Psoas muscle (tissue), 8 donors: ENCODE measurements around the gene CAB39L. TPM values are rescaled to one million over a fixed set of nuclear protein-coding genes. Genes with fewer than 3 reads are reported as not detected.

Experiments
- ATAC-seq, 4 donors: fragments of 200-7000 bp; cut with Tn5 transposase; one replicate each; pipeline ENCODE4 v1.9.1; 2020; ENCODE audit warnings: moderate library complexity in 3 of 4, mild to moderate bottlenecking in 2 of 4
- DNase-seq, 2 donors: peaks; one replicate each; pipeline ENCODE4 v3.0.0-alpha.2; 2020
- H3K27ac ChIP-seq: fragments of 200-600 bp; one replicate; pipeline ENCODE4 v1.8.0; 2022
- H3K27me3 ChIP-seq, 3 donors: fragments of 200-600 bp in 1 of 3; one replicate each; pipeline versions ENCODE4 v1.6.1 to v1.8.0; 2013 to 2022; ENCODE audit warnings: low read length in 2 of 3, mild to moderate bottlenecking in 2 of 3, moderate library complexity in 1 of 3; ENCODE audit not compliant: insufficient read depth in 3 of 3
- H3K36me3 ChIP-seq, 2 donors: fragments of 200-600 bp in 1 of 2; one replicate each; pipeline versions ENCODE4 v1.6.1 to v1.8.0; 2013 to 2022; ENCODE audit warnings: low read depth in 1 of 2, mild to moderate bottlenecking in 1 of 2, moderate library complexity in 1 of 2; ENCODE audit not compliant: insufficient read depth in 1 of 2
- H3K4me1 ChIP-seq: fragments of 200-600 bp; one replicate; pipeline ENCODE4 v1.8.0; 2022
- H3K4me3 ChIP-seq: fragments of 200-600 bp; one replicate; pipeline ENCODE4 v1.8.0; 2022; ENCODE audit warnings: mild to moderate bottlenecking
- H3K9me3 ChIP-seq: fragments of 200-600 bp; one replicate; pipeline ENCODE4 v1.8.0; 2022
- CTCF ChIP-seq: fragments of 200-600 bp; IDR thresholded peaks from one replicate; pipeline ENCODE4 v1.8.0; 2022; ENCODE audit warnings: antibody characterized with exemption
- WGBS, 3 donors: extraction: QIAGEN DNeasy Blood & Tissue Kit; methylation state at CpG; one replicate each; pipeline versions ENCODE4 v1.1.6 to v1.1.7; 2013; 5-methylcytosine and 5-hydroxymethylcytosine counted together
- intact Hi-C, 2 donors: fragments of 100-400 bp; cut with DNase I; formaldehyde crosslinking; loops; one replicate each; pipeline versions ENCODE4 v1.11.0 to v1.14.2; 2022
- polyA plus RNA-seq, 3 donors: library from polyadenylated mRNA; stranded (reverse); fragments of 200-250 nt; gene quantifications; one replicate each; pipeline ENCODE4 v1.2.3, GENCODE V29; 2013
- total RNA-seq, 4 donors: library from RNA; stranded (reverse); fragmentation: NEBNext Ultra II Directional in 2 of 4; extraction: Animal tissue kit (Norgen Biotek cat#: 25700) in 2 of 4; gene quantifications; one replicate each; pipeline versions ENCODE4 v1.2.1 to v1.2.4, GENCODE V29; 2021 to 2023
- donor health status: healthy with polysubstance abuse.
- donor health status: DM: no; HTN: no; CAD: no; lungs with moderate emphysema.
- donor health status: Bipolar disorder and iron deficiency.
- donor health status: healthy.
- donor health status: DM: yes; HTN: yes; CAD: no.
- donor health status: DM: no; HTN: no; CAD: no.
- donor health status: DM: no; HTN: no; CAD: no.
- donor health status: DM: yes; HTN: yes; CAD: no.

Gene CAB39L
- total and polyA plus RNA-seq, 7 donors = 1.5 to 13.3 (median 3.0) TPM

- Histone ChIP-seq H3K9me3 (no peaks in the 10 kb centered on the region), H3K27me3 (no peaks in the 10 kb centered on the region), H3K27ac (no peak overlapping the region), H3K36me3 (no peaks in the 10 kb centered on the region), H3K4me3 (no peak overlapping the region), H3K4me1 (no peaks in the 10 kb centered on the region)
- DNase-seq (no peak), ATAC-seq (no peak)
- TF ChIP-seq CTCF = no peak
- intact Hi-C loops = no loop called here
Observed at GRCh38 chr13:49341941-49342340, 101.9 kb downstream of the CAB39L start.

- no peaks in the 10 kb centered on the region for H3K36me3 ChIP-seq
- WGBS, 3 donors = 92 to 97% (median 95%) methylated on average over 3 of the region's 3 CpGs
Observed at GRCh38 chr13:49341517-49341916, 102.3 kb downstream of the CAB39L start.

GRCh38 chr13:49340161-49340560, 103.7 kb downstream of the CAB39L start:
- H3K36me3 ChIP-seq = no peaks in the 10 kb centered on the region
- no peak for ATAC-seq

More at GRCh38 chr13:49341517-49341916, 102.3 kb downstream of the CAB39L start:
- H3K27me3 ChIP-seq = no peaks in the 10 kb centered on the region
- TF ChIP-seq CTCF = no peak
- no peaks in the 10 kb centered on the region for H3K4me1 ChIP-seq
- H3K4me3 ChIP-seq = no peak overlapping the region
- no peaks in the 10 kb centered on the region for H3K9me3 ChIP-seq
- ATAC-seq (no peak), DNase-seq (no peak)
- no peak overlapping the region for H3K27ac ChIP-seq
- intact Hi-C loops = no loop called here

GRCh38 chr13:49336655-49337054, 107.2 kb downstream of the CAB39L start:
- no peak overlapping the region for H3K4me3 ChIP-seq
- no peak overlapping the region for H3K27ac ChIP-seq
- WGBS, 3 donors = 84 to 89% (median 85%) methylated on average over 4 of the region's 4 CpGs
- no peaks in the 10 kb centered on the region for H3K4me1 ChIP-seq
- ATAC-seq (no peak), DNase-seq (no peak)
- H3K27me3 ChIP-seq = no peaks in the 10 kb centered on the region
- no peaks in the 10 kb centered on the region for H3K9me3 ChIP-seq
- intact Hi-C loops = no loop called here
- H3K36me3 ChIP-seq = peaks cover 0 to 3% of the 10 kb centered on the region in 2 donors
- TF ChIP-seq CTCF = no peak

More at GRCh38 chr13:49340161-49340560, 103.7 kb downstream of the CAB39L start:
- Histone ChIP-seq H3K27ac (no peak overlapping the region), H3K4me1 (no peaks in the 10 kb centered on the region), H3K27me3 (no peaks in the 10 kb centered on the region), H3K9me3 (no peaks in the 10 kb centered on the region), H3K4me3 (no peak overlapping the region)
- intact Hi-C loops = no loop called here
- no peak for TF ChIP-seq CTCF
- no peak for DNase-seq
- 92 to 95% (median 94%) methylated on average over 10 of the region's 10 CpGs for WGBS, 3 donors

- Histone ChIP-seq H3K27me3 (no peaks in the 10 kb centered on the region), H3K4me1 (no peaks in the 10 kb centered on the region), H3K9me3 (no peaks in the 10 kb centered on the region), H3K4me3 (no peak overlapping the region), H3K27ac (no peak overlapping the region), H3K36me3 (peaks cover 0 to 3% of the 10 kb centered on the region in 2 donors)
- intact Hi-C loops = no loop called here
- ATAC-seq (no peak), DNase-seq (no peak)
- WGBS, 3 donors = 91 to 100% (median 98%) methylated on average over 1 of the region's 1 CpG
- no peak for TF ChIP-seq CTCF
Observed at GRCh38 chr13:49330546-49330864, 113.4 kb downstream of the CAB39L start.
